Activated naive CD4-positive, alpha-beta T cell treated with anti-CD3 and anti-CD28 coated beads for 36 hours (primary cell): Measurements from ENCODE around the gene PASD1. TPM values are rescaled to one million over a fixed set of nuclear protein-coding genes. Genes with fewer than 3 reads are reported as not detected.

Source experiments
- CTCF ChIA-PET: fragments of 350-600 bp; sonication (Branson Sonifier 250); formaldehyde crosslinking; loops from one replicate; lab custom pipeline; 2021; ENCODE audit warnings: antibody characterized with exemption; lab: Charles Lee
- DNase-seq: peaks from one replicate; pipeline ENCODE4 v3.0.0-alpha.2; 2020
- H3K27ac Mint-ChIP-seq: one replicate; pipeline ENCODE4 v1.8.0; 2021; ENCODE audit warnings: mild to moderate bottlenecking, mixed read lengths
- H3K27me3 Mint-ChIP-seq: one replicate; pipeline ENCODE4 v1.8.0; 2021; ENCODE audit warnings: low read depth, mixed read lengths
- H3K36me3 Mint-ChIP-seq: one replicate; pipeline ENCODE4 v1.8.0; 2021; ENCODE audit warnings: low read depth, mixed read lengths
- H3K4me1 Mint-ChIP-seq: one replicate; pipeline ENCODE4 v1.8.0; 2021; ENCODE audit warnings: low read depth, mixed read lengths
- H3K4me3 Mint-ChIP-seq: one replicate; pipeline ENCODE4 v1.8.0; 2021; ENCODE audit warnings: mild to moderate bottlenecking, moderate library complexity, mixed read lengths
- H3K9me3 Mint-ChIP-seq: one replicate; pipeline ENCODE4 v1.8.0; 2021; ENCODE audit warnings: mixed read lengths
- intact Hi-C: fragments of 100-400 bp; cut with micrococcal nuclease; formaldehyde crosslinking; loops from one replicate; pipeline ENCODE4 v1.15.1; 2023
- total RNA-seq, 2 experiments: library from RNA; stranded (reverse); gene quantifications; one replicate each; pipeline ENCODE4 v1.2.3, GENCODE V29; 2021

The PASD1 gene
- total RNA-seq, 2 experiments from 2014 or later = not detected

DNA sequence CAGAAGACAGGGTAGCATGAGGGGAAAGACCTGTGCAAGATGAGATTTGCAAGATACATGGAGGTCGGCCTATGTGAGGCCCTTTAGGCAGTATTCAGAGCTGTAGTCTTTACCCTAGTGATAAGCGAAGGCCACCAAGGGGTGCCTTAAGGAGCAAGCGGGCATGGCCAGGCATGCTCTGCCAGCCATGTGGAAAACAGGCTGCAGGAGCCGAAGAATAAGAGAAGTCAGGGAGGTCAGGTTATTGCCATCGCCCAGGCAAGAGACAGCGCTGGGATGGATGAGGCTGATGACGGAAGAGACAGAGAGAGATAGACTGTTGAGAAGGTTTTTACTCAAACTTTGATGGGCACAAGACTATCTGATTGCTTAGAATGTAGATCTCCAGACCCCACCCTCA, 145.3 kb downstream of the PASD1 start:
- intact Hi-C loops = no loop called here
- no peaks in the 10 kb centered on the region for H3K36me3 Mint-ChIP-seq
- H3K27ac Mint-ChIP-seq = no peak overlapping the region

GRCh38 chrX:151710457-151710856, 147.0 kb downstream of the PASD1 start:
- Mint-ChIP-seq H3K36me3 (no peaks in the 10 kb centered on the region), H3K9me3 (no peaks in the 10 kb centered on the region), H3K4me1 (no peaks in the 10 kb centered on the region), H3K27ac (no peak overlapping the region), H3K4me3 (no peak overlapping the region), H3K27me3 (peaks cover 5% of the 10 kb centered on the region)
- intact Hi-C loops = no loop called here
- CTCF ChIA-PET = no interaction called here
- no peak for DNase-seq

More for the DNA sequence above, 145.3 kb downstream of the PASD1 start:
- Mint-ChIP-seq H3K4me3 (no peak overlapping the region), H3K27me3 (peaks cover 3% of the 10 kb centered on the region), H3K9me3 (no peaks in the 10 kb centered on the region), H3K4me1 (no peaks in the 10 kb centered on the region)
- CTCF ChIA-PET = no interaction called here
- DNase-seq = no peak

DNA sequence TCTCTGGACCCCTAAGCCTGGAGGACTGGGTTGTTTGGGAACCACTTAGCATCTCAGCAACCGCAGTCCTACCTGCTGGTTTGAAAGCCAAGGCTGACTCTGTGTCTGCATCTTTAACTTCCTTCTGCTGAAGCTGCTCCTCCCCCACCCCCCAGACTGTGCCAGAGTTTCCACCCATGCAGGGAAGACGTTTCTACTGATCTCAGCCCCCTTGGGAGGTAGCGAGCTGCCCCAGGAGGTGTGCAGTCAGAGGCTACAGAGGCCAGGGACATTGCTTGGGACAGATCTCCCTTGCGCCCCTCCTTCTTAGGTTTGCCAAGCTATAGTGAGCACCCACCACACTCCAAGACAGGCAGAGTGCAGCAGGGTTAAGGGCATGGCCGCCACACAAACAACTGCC, 147.7 kb downstream of the PASD1 start:
- Mint-ChIP-seq H3K4me1 (no peaks in the 10 kb centered on the region), H3K4me3 (no peak overlapping the region)

GRCh38 chrX:151711787-151712186, 148.3 kb downstream of the PASD1 start:
- CTCF ChIA-PET = no interaction called here
- Mint-ChIP-seq H3K9me3 (no peaks in the 10 kb centered on the region), H3K36me3 (no peaks in the 10 kb centered on the region), H3K4me3 (no peak overlapping the region), H3K4me1 (no peaks in the 10 kb centered on the region), H3K27ac (no peak overlapping the region), H3K27me3 (peaks cover 8% of the 10 kb centered on the region)
- intact Hi-C loops = no loop called here
- no peak for DNase-seq

More for the DNA sequence above, 147.7 kb downstream of the PASD1 start:
- H3K9me3 Mint-ChIP-seq = no peaks in the 10 kb centered on the region
- no peak for DNase-seq
- H3K27me3 Mint-ChIP-seq = peaks cover 5% of the 10 kb centered on the region
- H3K36me3 Mint-ChIP-seq = no peaks in the 10 kb centered on the region
- intact Hi-C loops = no loop called here
- CTCF ChIA-PET = no interaction called here
- no peak overlapping the region for H3K27ac Mint-ChIP-seq

GRCh38 chrX:151712253-151712652, 148.8 kb downstream of the PASD1 start:
- CTCF ChIA-PET = no interaction called here
- no peak for DNase-seq
- Mint-ChIP-seq H3K4me1 (no peaks in the 10 kb centered on the region), H3K27me3 (peaks cover 8% of the 10 kb centered on the region), H3K9me3 (no peaks in the 10 kb centered on the region), H3K27ac (no peak overlapping the region), H3K36me3 (no peaks in the 10 kb centered on the region), H3K4me3 (no peak overlapping the region)
- intact Hi-C loops = no loop called here

- Mint-ChIP-seq H3K27me3 (peaks cover 5% of the 10 kb centered on the region), H3K9me3 (no peaks in the 10 kb centered on the region), H3K36me3 (no peaks in the 10 kb centered on the region), H3K4me1 (no peaks in the 10 kb centered on the region), H3K4me3 (no peak overlapping the region), H3K27ac (no peak overlapping the region)
- intact Hi-C loops = no loop called here
- peak; percentile 10 for DNase-seq
- CTCF ChIA-PET = interaction anchor here (0.6 to 1.4 kb wide), 2 partner anchors 33 to 794 kb away, joined by 3 read pairs; no protein-coding TSS in a partner anchor
Measured at GRCh38 chrX:151713849-151714248, 150.4 kb downstream of the PASD1 start.

DNA sequence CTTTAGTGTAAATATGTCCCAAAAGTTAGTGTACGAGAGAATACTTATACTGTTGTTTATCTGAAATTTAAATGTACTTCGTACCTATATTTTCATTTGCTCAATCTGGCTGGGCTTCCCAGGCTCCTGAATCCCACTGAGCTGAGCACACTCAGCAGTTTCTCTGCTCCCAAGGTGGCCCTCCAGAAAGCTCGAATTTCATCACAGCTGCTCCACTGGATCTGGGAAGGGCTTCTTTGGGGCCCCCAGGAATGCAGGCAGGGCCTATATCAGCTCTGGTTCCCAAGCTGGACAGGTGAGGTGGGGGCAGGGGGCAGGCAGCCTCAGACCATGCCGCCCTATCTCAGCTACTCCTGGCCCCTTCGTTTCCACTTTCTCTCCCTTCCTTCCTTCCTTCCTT, 150.9 kb downstream of the PASD1 start:
- H3K9me3 Mint-ChIP-seq = no peaks in the 10 kb centered on the region
- intact Hi-C loops = no loop called here
- no peak overlapping the region for H3K4me3 Mint-ChIP-seq
- peaks cover 5% of the 10 kb centered on the region for H3K27me3 Mint-ChIP-seq
- DNase-seq = no peak
- no peaks in the 10 kb centered on the region for H3K4me1 Mint-ChIP-seq
- H3K27ac Mint-ChIP-seq = no peak overlapping the region
- CTCF ChIA-PET = interaction anchor here (1.4 kb wide), 1 partner anchor 34 kb away, joined by 3 read pairs; no protein-coding TSS in a partner anchor
- H3K36me3 Mint-ChIP-seq = no peaks in the 10 kb centered on the region

DNA sequence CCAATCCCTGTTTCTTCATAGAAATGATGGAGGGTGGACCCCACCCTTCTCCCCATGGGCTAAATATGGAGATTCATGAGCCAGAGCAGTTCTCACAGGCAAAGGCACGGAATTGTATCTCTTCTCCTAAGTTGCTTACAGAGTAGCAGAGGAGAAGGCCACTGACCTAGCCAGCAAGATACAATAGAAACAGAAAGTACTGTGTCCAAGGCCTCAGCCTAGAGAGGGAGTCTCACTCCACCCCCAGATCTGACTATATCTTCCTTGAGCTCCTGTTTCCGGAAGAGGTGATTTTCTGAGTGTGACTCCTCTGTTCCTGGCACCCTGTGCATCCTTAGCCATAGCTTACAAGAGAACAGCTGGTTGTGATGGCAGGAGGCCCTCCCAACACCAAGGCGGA, 152.3 kb downstream of the PASD1 start, which contains the start of gene FATE1:
TSS of gene FATE1 (plus strand) at position 284 of the 400 bp plus-strand sequence. CDS start at position 369, 85 bp downstream.
- CTCF ChIA-PET = no interaction called here
- Mint-ChIP-seq H3K36me3 (no peaks in the 10 kb centered on the region), H3K4me1 (no peaks in the 10 kb centered on the region), H3K27me3 (peaks cover 5% of the 10 kb centered on the region), H3K27ac (no peak within 1 kb of the TSS), H3K4me3 (no peak within 1 kb of the TSS), H3K9me3 (no peaks in the 10 kb centered on the region)
- DNase-seq = no peak
- intact Hi-C loops = no loop called here

DNA sequence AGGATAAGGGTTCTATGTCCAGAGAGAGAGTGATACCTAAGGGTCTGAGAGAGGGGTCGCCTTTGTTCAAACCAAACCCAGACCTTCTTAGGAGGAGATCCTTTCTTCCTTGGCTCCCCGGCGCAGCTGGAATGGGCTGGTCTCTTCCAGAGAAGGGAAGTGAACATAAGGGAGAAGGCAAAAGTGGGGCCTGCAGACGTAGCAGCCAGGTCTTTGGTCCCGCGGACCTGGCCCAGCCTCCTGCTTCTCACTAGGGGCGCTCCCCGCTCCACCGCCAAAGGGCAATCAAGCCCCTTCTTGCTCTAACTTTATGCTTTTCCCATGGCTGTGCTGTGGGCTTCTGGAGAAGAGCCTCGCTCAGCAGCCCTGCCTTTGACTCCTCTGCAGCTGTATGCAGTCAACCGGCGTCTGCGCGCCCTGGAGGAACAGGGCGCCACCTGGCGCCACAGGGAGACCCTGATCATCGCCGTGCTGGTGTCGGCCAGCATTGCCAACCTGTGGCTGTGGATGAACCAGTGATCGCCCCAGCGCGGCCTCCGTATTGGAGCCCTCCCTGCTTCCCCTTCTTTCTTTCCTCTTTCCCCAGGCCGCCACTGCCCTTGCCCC, 158.9 kb downstream of the PASD1 start:
- H3K36me3 Mint-ChIP-seq = no peaks in the 10 kb centered on the region
- no peak overlapping the region for H3K4me3 Mint-ChIP-seq
- H3K9me3 Mint-ChIP-seq = no peaks in the 10 kb centered on the region
- H3K4me1 Mint-ChIP-seq = no peaks in the 10 kb centered on the region
- no peaks in the 10 kb centered on the region for H3K27me3 Mint-ChIP-seq
- DNase-seq = peak; percentile 5
- no peak overlapping the region for H3K27ac Mint-ChIP-seq
- intact Hi-C loops = no loop called here
- CTCF ChIA-PET = no interaction called here

DNA sequence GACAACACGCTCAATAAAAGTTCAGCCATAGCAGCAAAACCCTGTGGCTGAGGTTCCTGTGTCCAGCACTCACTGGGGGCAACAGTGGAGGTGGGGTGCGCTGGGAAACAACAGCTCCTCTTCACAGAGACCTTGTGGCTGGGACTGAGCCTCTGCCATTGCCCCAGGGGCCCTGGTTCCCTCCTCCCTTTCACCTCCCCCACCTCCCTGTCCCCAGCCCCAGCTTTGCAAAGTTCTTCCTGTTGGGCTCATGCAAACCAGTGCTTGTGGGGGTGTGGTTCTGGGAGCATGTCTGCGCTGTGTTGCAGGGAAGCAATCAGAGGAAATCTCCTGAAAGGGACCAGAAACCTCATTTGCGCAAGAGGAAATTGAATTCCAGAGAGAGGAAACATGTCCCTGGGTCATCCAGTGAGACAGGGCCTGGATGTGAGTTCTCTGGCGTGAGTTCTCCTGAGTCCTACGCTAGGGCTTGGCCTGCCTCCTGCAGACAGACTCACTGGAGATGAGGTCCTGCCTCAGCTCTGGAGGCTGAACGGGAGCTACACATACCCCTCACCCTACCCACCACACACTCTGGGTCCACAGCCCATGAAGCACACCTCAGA, 159.8 kb downstream of the PASD1 start:
- Mint-ChIP-seq H3K9me3 (no peaks in the 10 kb centered on the region), H3K4me1 (no peaks in the 10 kb centered on the region), H3K36me3 (no peaks in the 10 kb centered on the region), H3K4me3 (no peak overlapping the region), H3K27ac (no peak overlapping the region), H3K27me3 (no peaks in the 10 kb centered on the region)
- CTCF ChIA-PET = no interaction called here
- intact Hi-C loops = no loop called here
- DNase-seq = no peak

DNA sequence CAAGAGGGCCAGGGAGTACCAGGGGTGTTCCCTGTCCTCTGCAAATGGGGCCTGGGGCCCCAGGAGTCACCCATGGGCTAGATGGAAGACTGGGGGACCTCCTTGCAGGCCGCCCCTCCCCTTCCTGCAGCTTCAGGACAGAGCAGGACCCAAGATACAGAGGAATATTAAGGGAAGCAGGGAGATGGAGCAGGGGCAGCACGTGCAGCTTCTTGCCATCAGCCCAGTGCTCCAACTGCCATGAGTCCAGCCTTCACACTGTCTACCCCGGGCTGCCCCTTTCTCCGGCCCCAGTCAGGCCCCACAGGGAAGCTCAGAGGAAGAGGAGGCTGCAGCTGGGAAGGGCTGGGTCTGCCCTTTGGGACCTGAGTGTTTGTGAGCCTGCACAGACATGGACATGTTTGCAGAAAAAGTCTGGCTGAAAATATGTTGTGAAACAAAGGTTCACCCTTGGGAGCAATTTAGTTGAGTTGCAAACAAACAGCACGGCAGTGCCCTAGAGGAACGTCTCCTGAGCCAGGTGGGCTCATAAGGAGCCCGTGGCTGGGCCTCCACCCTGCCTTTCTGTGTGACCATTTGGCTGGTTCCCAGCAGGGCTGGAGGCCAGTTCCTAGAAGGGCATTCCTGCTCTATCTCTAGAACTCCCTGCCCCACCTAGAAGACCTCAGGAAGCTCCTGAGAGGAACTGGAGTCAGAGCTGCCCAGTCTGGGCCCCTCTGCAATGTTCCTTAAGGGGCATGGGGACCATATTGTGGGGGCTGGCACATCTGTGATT, 161.3 kb downstream of the PASD1 start:
- Mint-ChIP-seq H3K36me3 (no peaks in the 10 kb centered on the region), H3K9me3 (no peaks in the 10 kb centered on the region), H3K4me1 (no peaks in the 10 kb centered on the region), H3K4me3 (no peak overlapping the region), H3K27me3 (no peaks in the 10 kb centered on the region), H3K27ac (no peak overlapping the region)
- intact Hi-C loops = no loop called here
- no peak for DNase-seq
- CTCF ChIA-PET = interaction anchor here (0.6 kb wide), 1 partner anchor 456 kb away, joined by 8 read pairs; no protein-coding TSS in a partner anchor

GRCh38 chrX:151725338-151725614, 161.8 kb downstream of the PASD1 start:
- no peak overlapping the region for H3K4me3 Mint-ChIP-seq
- no peaks in the 10 kb centered on the region for H3K9me3 Mint-ChIP-seq
- no peak overlapping the region for H3K27ac Mint-ChIP-seq
- H3K36me3 Mint-ChIP-seq = no peaks in the 10 kb centered on the region
- no peaks in the 10 kb centered on the region for H3K27me3 Mint-ChIP-seq
- CTCF ChIA-PET = interaction anchor here (0.6 kb wide), 1 partner anchor 457 kb away, joined by 8 read pairs; no protein-coding TSS in a partner anchor
- no peak for DNase-seq
- H3K4me1 Mint-ChIP-seq = no peaks in the 10 kb centered on the region
- intact Hi-C loops = no loop called here
